ENCODE data around the gene RNF40. TPM values are rescaled to one million over a fixed set of nuclear protein-coding genes. Genes with fewer than 3 reads are reported as not detected.

Gene RNF40
- total and polyA plus RNA-seq, 2 of the 8 experiments (the other 6 are each of a cell fraction or from before 2014, with no cell fraction given), result 38.5 to 68.7 TPM

GRCh38 chr16:30777591-30778297 is 15.6 kb downstream of the RNF40 start:
- Histone ChIP-seq H3K9me3 (ENCODE audit: insufficient read depth in 2 of 2, low read depth in 1 of 2, low read length in 1 of 2) (no peaks in the 10 kb centered on the region), H3K79me1 (ENCODE audit: low read depth, low read length) (no peaks in the 10 kb centered on the region; the same call in 1 of the 2 replicates), H3K4me1 (replicated peaks in 1 of 4; ENCODE audit: control insufficient read depth in 3 of 4, insufficient read depth in 4 of 4, low read length in 3 of 4) (peaks cover 0 to 11% (median 5%) of the 10 kb centered on the region in 4 experiments; a peak in 5 of 7 replicates), H3K4me3 (ENCODE audit: extremely low read depth in 1 of 4, insufficient read depth in 2 of 4, low read depth in 3 of 4, low read length in 4 of 4) (no peak overlapping the region), H3K18ac (ENCODE audit: extremely low read depth, low read length) (no peak overlapping the region), H4K8ac (ENCODE audit: extremely low read depth, insufficient read depth, low read length) (no peak overlapping the region), H3K27ac (ENCODE audit: low read depth, low read length) (no peak overlapping the region), H3K23me2 (ENCODE audit: low read depth, low read length) (peaks cover 4% of the 10 kb centered on the region; the same call in 1 of the 2 replicates), H3K23ac (ENCODE audit: insufficient read length) (no peak overlapping the region), H3K4ac (replicated peaks; ENCODE audit: insufficient read length, low read depth, low read length) (peak overlapping the region; percentile 30), H2BK120ac (replicated peaks; ENCODE audit: low read depth, low read length) (no peak overlapping the region), H2BK20ac (ENCODE audit: low read length) (0 out of 2 replicates have a peak overlapping the region, but pooled peaks have one; percentile 61), H3K14ac (ENCODE audit: insufficient read length) (no peak overlapping the region), H3K4me2 (ENCODE audit: insufficient read depth in 1 of 2, low read depth in 2 of 2, low read length in 2 of 2) (no peak overlapping the region; a peak in 1 of 4 replicates), H2AK5ac (ENCODE audit: low read depth, low read length) (0 out of 2 replicates have a peak overlapping the region, but pooled peaks have one; percentile 33), H2BK5ac (ENCODE audit: low read depth, low read length) (no peak overlapping the region), H4K5ac (ENCODE audit: insufficient read length, low read depth, low read length) (no peak overlapping the region), H2BK12ac (ENCODE audit: low read depth, low read length) (no peak overlapping the region), H4K20me1 (replicated peaks in 1 of 2; ENCODE audit: control insufficient read depth in 1 of 2, insufficient read depth in 2 of 2, low read length in 2 of 2) (peaks cover 2 to 25% of the 10 kb centered on the region in 2 experiments), H4K91ac (replicated peaks; ENCODE audit: insufficient read length, low read length) (no peak overlapping the region), H2BK15ac (ENCODE audit: low read length) (no peak overlapping the region), H2AFZ (ENCODE audit: low read length) (no peak overlapping the region), H3K27me3 (replicated peaks in 1 of 4; ENCODE audit: control insufficient read depth in 3 of 4, extremely low read depth in 1 of 4, insufficient read depth in 3 of 4, low read length in 3 of 4) (no peaks in the 10 kb centered on the region), H3K56ac (replicated peaks; ENCODE audit: insufficient read length, low read depth, low read length) (no peak overlapping the region), H3K9ac (replicated peaks in 1 of 4; ENCODE audit: extremely low read depth in 1 of 4, low read depth in 3 of 4, low read length in 3 of 4) (no peak overlapping the region), H3K79me2 (ENCODE audit: control insufficient read depth in 1 of 2, insufficient read depth in 2 of 2, low read length in 2 of 2) (no peaks in the 10 kb centered on the region), H3K36me3 (ENCODE audit: control insufficient read depth in 2 of 4, insufficient read depth in 4 of 4, low read length in 3 of 4) (peaks cover 8 to 25% (median 15%) of the 10 kb centered on the region in 4 experiments; a peak in 5 of 8 replicates)
- CTCF ChIA-PET (ENCODE audit: partially characterized antibody), result interaction anchor here (0.6 to 1.9 kb wide), 8 partner anchors 14 to 685 kb away, joined by 3 to 7 read pairs (median 4); partner anchors contain the start of gene TBX6
- TF ChIP-seq POLR2A (IDR thresholded peaks at IDR 0.05; ENCODE audit: control extremely low read depth in 1 of 2, low read depth in 2 of 2, low read length in 2 of 2) (peak in 1 of 2 experiments; percentile 9; a peak in 1 of 3 replicates), CTBP2 (IDR thresholded peaks at IDR 0.05; ENCODE audit: borderline replicate concordance, insufficient read depth, insufficient read length, low read length) (no peak), CTCF (IDR thresholded peaks at IDR 0.05; ENCODE audit: control extremely low read depth in 1 of 3, insufficient read depth in 1 of 3, low read depth in 1 of 3, low read length in 3 of 3) (peak in 1 of 3 experiments; percentile 4; a peak in 1 of 4 replicates), SIN3A (conservative IDR thresholded peaks at IDR 0.05 in 1 of 2, IDR thresholded peaks at IDR 0.05 in 1 of 2; ENCODE audit: low read depth in 1 of 2, low read length in 2 of 2) (no peak)
- TF ChIP-seq, protein P1, sequence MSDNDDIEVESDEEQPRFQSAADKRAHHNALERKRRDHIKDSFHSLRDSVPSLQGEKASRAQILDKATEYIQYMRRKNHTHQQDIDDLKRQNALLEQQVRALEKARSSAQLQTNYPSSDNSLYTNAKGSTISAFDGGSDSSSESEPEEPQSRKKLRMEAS (IDR thresholded peaks at IDR 0.05), result no peak
- no peak for FAIRE-seq
- WGBS, 2 experiments (ENCODE audit: extremely low coverage in 1 of 2, insufficient coverage in 1 of 2, insufficient read length in 1 of 2, insufficient replicate concordance in 2 of 2, low coverage in 1 of 2, low lambda C conversion rate in 2 of 2, missing lambda C conversion rate in 1 of 2), result 93% methylated on average over 7 of the region's 7 CpGs; no CpG with 5 or more reads in 1 of the 2 experiments
- DNase-seq (ENCODE audit: low read depth in 1 of 2, low spot score in 2 of 2), result no peak
- POLR2A ChIA-PET (ENCODE audit: partially characterized antibody), result interaction anchor here (0.8 to 6.5 kb wide), 25 partner anchors 8 to 169 kb away, joined by 3 to 63 read pairs (median 5); partner anchors contain the start of genes BCL7C, CTF1, PHKG2 and RNF40

Data from H1 (cell line).